ENCODE measurements around the gene ZNF785. TPM values are rescaled to one million over a fixed set of nuclear protein-coding genes. Genes with fewer than 3 reads are reported as not detected.

ZNF785 gene
- polyA plus RNA-seq, 1 donor from 2014 or later: 2.9 TPM

DNA sequence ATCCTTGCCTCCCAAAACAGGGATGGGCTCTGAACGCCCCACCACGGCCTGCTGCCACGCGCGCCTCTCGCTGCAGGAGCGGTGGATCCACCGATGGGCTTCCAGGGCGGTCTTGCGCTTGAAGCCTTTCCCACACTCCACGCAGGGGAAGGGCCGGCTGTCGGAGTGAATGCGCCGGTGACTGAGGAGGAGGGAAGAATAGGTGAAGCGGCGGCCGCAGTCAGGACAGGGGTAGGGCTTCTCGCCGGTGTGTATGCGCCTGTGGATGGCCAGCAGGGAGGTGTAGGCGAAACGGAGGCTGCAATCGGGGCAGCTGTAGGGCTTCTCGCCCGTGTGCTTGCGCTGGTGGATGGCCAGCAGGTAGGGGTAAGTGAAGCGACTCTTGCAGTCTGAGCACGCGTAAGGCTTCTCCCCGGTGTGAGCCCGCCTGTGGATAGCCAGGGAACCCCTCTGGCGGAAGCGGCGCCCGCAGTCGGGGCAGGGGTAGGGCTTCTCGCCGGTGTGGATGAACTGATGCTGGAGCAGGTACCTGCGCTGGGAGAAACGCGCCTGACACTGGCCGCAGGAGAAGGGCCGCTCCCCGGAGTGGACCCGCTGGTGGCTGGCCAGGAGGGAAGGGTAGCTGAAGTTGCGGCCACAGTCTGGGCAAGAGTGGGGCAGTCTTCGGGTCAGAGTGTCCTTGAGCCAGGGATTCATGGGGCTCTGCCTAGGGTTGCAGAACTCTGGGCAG, 2.7 kb downstream of the ZNF785 start:
- no peaks in the 10 kb centered on the region for H3K36me3 Mint-ChIP-seq
- H3K27me3 Mint-ChIP-seq: no peaks in the 10 kb centered on the region
- peak overlapping the region in 1 of 3 donors; percentile 76 for H3K27ac Mint-ChIP-seq
- H3K9me3 Mint-ChIP-seq: no peaks in the 10 kb centered on the region
- peaks cover 12 to 18% (median 12%) of the 10 kb centered on the region in 3 donors for H3K4me1 Mint-ChIP-seq
- H3K4me3 Mint-ChIP-seq: peak overlapping the region in 1 of 4 donors; percentile 88

DNA sequence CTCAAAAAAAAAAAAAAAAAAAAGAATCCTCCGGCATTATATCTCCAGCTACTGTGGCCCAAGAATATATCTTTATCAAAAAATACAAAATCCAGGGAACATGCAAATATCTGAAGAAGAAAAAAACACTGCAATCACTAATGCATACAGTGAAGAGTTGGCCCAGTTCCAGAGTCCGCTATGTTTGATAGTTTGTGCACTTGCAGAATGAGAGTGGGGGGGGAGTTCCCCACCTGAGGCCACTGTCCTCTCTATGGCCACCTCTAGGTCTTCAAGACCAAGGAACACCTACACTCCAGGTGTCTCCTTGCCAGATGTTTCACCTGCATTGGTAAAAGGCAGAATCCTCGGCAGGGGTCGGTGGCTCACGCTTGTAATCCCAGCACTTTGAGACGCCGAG, 4.0 kb downstream of the ZNF785 start:
- Mint-ChIP-seq H3K4me3 (no peak overlapping the region), H3K27ac (no peak overlapping the region), H3K4me1 (peaks cover 9 to 13% (median 12%) of the 10 kb centered on the region in 3 donors), H3K27me3 (no peaks in the 10 kb centered on the region), H3K9me3 (no peaks in the 10 kb centered on the region), H3K36me3 (no peaks in the 10 kb centered on the region)

GRCh38 chr16:30574678-30575077, 10.8 kb downstream of the ZNF785 start:
- no peaks in the 10 kb centered on the region for H3K36me3 Mint-ChIP-seq
- H3K27me3 Mint-ChIP-seq: no peaks in the 10 kb centered on the region
- H3K27ac Mint-ChIP-seq: no peak overlapping the region
- peak overlapping the region in 1 of 4 donors; percentile 2 for H3K4me3 Mint-ChIP-seq
- no peaks in the 10 kb centered on the region for H3K9me3 Mint-ChIP-seq
- peaks cover 8 to 10% (median 10%) of the 10 kb centered on the region in 3 donors for H3K4me1 Mint-ChIP-seq

- Mint-ChIP-seq H3K36me3 (peaks cover 4% of the 10 kb centered on the region), H3K9me3 (no peaks in the 10 kb centered on the region), H3K27ac (peak within 1 kb of the TSS; percentile 98 to 99 (median 99)), H3K27me3 (no peaks in the 10 kb centered on the region), H3K4me1 (peaks cover 17 to 24% (median 22%) of the 10 kb centered on the region in 3 donors), H3K4me3 (peak within 1 kb of the TSS; percentile 91 to 100 (median 96))
Observed at GRCh38 chr16:30571445-30572322, 13.8 kb downstream of the ZNF785 start, which contains the start of gene ZNF688. Gene ZNF688, minus strand, starts transcription at chr16:30571714. Its CDS starts 85 bp downstream, at chr16:30571629.

DNA sequence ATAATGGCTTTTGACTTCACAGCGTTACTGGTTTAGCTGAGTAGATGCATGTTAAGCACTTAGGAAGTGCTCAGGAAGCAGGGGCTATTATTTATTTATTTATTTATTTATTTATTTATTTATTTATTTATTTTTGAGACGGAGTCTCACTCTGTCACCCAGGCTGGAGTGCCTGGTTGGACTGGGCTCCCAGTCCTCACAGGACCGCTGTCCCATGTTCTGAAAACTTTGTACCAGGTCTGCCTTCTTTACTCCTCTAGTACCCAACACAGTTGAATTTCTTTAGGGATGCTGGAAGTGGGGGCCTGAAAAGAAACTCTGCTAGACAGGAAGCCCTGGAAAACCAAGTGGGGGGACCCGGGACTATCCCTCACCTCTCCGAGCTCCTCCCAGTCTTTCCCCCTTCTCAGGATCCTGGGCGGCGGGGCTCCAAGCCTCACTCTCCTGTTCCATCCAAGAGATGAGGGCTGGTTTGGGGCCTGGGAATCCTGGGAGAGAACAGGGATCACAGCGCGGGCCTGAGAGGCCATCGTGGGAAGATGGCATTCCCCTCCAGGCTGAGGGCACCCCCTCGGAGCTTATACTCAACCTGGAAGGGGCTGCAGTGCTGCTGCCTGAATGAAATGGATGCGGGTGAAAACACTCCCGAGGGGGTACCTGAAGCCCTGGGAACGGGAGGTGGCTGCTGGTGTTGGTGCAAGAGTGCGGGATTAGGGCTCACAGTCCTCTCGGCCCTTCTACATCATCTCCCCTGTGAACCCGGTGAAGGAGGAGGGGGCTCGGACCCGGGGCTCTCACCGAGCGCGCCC, 14.7 kb downstream of the ZNF785 start:
- no peaks in the 10 kb centered on the region for H3K9me3 Mint-ChIP-seq
- H3K4me1 Mint-ChIP-seq: peaks cover 17 to 30% (median 24%) of the 10 kb centered on the region in 3 donors
- H3K36me3 Mint-ChIP-seq: peaks cover 4% of the 10 kb centered on the region
- H3K4me3 Mint-ChIP-seq: peak overlapping the region; percentile 91 to 100 (median 96)
- H3K27me3 Mint-ChIP-seq: no peaks in the 10 kb centered on the region
- peak overlapping the region; percentile 98 to 99 (median 99) for H3K27ac Mint-ChIP-seq

- no peaks in the 10 kb centered on the region for H3K27me3 Mint-ChIP-seq
- peaks cover 4% of the 10 kb centered on the region for H3K36me3 Mint-ChIP-seq
- no peaks in the 10 kb centered on the region for H3K9me3 Mint-ChIP-seq
- peaks cover 17 to 30% (median 24%) of the 10 kb centered on the region in 3 donors for H3K4me1 Mint-ChIP-seq
- H3K4me3 Mint-ChIP-seq: peak overlapping the region in 3 of 4 donors; percentile 32 to 100 (median 68)
- peak overlapping the region in 2 of 3 donors; percentile 39 to 99 for H3K27ac Mint-ChIP-seq
Observed at GRCh38 chr16:30569746-30570635, 15.5 kb downstream of the ZNF785 start.

- Mint-ChIP-seq H3K4me3 (peak overlapping the region in 2 of 4 donors; percentile 26 to 68), H3K9me3 (no peaks in the 10 kb centered on the region), H3K4me1 (peaks cover 17 to 30% (median 24%) of the 10 kb centered on the region in 3 donors), H3K27me3 (no peaks in the 10 kb centered on the region), H3K27ac (peak overlapping the region; percentile 35 to 53 (median 39)), H3K36me3 (peaks cover 4% of the 10 kb centered on the region)
Observed at GRCh38 chr16:30569281-30569680, 16.2 kb downstream of the ZNF785 start.

- Mint-ChIP-seq H3K9me3 (no peaks in the 10 kb centered on the region), H3K4me1 (peaks cover 17 to 29% (median 21%) of the 10 kb centered on the region in 3 donors), H3K36me3 (peaks cover 4% of the 10 kb centered on the region), H3K27ac (peak overlapping the region; percentile 92 to 96 (median 93)), H3K4me3 (peak overlapping the region; percentile 77 to 95 (median 86)), H3K27me3 (no peaks in the 10 kb centered on the region)
Observed at GRCh38 chr16:30567991-30568638, 17.4 kb downstream of the ZNF785 start.

- peaks cover 4% of the 10 kb centered on the region for H3K36me3 Mint-ChIP-seq
- H3K4me3 Mint-ChIP-seq: peak overlapping the region in 2 of 4 donors; percentile 28 to 92
- no peaks in the 10 kb centered on the region for H3K27me3 Mint-ChIP-seq
- no peaks in the 10 kb centered on the region for H3K9me3 Mint-ChIP-seq
- peak overlapping the region; percentile 92 to 96 (median 93) for H3K27ac Mint-ChIP-seq
- peaks cover 16 to 29% (median 21%) of the 10 kb centered on the region in 3 donors for H3K4me1 Mint-ChIP-seq
Observed at GRCh38 chr16:30567160-30567990, 18.1 kb downstream of the ZNF785 start.

- no peaks in the 10 kb centered on the region for H3K27me3 Mint-ChIP-seq
- peak overlapping the region in 2 of 3 donors; percentile 53 to 89 for H3K27ac Mint-ChIP-seq
- H3K36me3 Mint-ChIP-seq: peaks cover 4% of the 10 kb centered on the region
- H3K9me3 Mint-ChIP-seq: no peaks in the 10 kb centered on the region
- peak overlapping the region in 3 of 4 donors; percentile 28 to 80 (median 56) for H3K4me3 Mint-ChIP-seq
- H3K4me1 Mint-ChIP-seq: peaks cover 9 to 26% (median 17%) of the 10 kb centered on the region in 3 donors
Observed at GRCh38 chr16:30566531-30566930, 19.0 kb downstream of the ZNF785 start.

DNA sequence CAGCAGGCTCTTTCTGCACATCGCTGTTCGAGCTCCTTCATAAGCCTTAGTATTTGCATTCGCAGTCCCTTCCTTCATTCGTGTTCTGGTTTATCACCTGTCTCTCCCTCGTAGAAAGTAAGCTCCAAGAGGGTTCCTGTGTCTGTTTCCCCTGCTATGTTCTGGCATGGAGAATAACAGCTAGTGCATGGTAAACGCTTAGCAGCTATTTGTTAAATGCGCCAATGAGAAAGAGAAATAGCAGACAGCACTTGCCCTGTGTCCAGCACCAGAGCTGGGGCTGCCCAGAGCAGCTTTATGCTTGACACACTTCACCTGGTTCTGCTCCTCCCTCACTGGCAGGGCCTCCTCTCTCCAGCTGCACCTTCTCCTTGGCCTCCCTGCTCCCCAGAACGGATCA, 19.5 kb downstream of the ZNF785 start:
- Mint-ChIP-seq H3K4me1 (peaks cover 14 to 29% (median 19%) of the 10 kb centered on the region in 3 donors), H3K27ac (peak overlapping the region in 1 of 3 donors; percentile 89), H3K9me3 (no peaks in the 10 kb centered on the region), H3K36me3 (peaks cover 4% of the 10 kb centered on the region), H3K27me3 (peaks cover 3% of the 10 kb centered on the region), H3K4me3 (peak overlapping the region in 2 of 4 donors; percentile 63 to 80)

- Mint-ChIP-seq H3K4me1 (peaks cover 16 to 32% (median 21%) of the 10 kb centered on the region in 3 donors), H3K27me3 (peaks cover 5% of the 10 kb centered on the region), H3K36me3 (peaks cover 4% of the 10 kb centered on the region), H3K27ac (peak overlapping the region in 1 of 3 donors; percentile 25), H3K4me3 (peak overlapping the region in 1 of 4 donors; percentile 80), H3K9me3 (no peaks in the 10 kb centered on the region)
Observed at GRCh38 chr16:30565526-30565925, 20.0 kb downstream of the ZNF785 start.

Data from IgD-negative memory B cell (primary cell).